Measurements from ENCODE around the gene BLOC1S1.

DNA sequence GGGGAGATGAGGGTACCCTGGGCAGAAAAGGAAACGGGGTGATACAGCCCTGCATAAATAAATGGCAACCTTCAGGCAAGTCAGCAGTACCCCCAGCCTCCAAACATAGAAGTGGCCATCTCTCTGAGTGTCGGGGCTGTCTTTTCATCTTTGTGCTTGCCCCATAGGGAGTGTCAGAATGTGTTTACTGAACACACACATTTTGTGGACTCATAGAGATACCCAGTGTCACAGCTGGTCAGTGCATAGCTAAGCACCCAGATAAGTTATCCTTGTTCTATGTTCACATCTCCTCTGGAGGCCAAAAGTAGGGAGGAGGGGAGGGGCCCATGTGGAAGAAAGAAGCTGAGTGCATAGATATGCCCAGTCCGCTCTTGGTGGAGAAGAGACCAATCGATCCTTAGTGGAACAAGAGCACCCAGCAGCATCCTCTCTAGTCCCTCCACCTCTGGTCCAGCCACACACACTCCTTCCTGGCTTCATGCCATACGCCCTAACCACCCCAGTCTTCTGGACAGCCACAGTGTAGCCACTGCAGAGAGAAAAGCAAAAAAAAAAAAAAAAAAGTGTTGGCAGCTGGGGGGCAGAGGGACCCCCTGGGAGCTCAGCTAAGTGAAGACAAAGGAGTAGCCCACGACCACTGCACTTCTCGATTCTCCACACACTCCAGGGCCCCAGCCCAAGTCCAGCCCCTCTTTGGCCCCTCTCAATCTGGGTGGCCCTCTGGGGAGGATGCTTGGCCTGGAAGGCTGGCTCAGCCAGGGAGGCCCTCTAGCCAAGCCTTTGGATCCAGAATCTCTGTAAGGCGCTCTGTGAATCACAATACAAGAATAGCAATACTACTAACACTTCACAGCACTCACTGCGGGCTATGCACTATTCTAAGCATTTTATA lies 10.8 kb upstream of the BLOC1S1 start:
- TF ChIP-seq, protein P1, sequence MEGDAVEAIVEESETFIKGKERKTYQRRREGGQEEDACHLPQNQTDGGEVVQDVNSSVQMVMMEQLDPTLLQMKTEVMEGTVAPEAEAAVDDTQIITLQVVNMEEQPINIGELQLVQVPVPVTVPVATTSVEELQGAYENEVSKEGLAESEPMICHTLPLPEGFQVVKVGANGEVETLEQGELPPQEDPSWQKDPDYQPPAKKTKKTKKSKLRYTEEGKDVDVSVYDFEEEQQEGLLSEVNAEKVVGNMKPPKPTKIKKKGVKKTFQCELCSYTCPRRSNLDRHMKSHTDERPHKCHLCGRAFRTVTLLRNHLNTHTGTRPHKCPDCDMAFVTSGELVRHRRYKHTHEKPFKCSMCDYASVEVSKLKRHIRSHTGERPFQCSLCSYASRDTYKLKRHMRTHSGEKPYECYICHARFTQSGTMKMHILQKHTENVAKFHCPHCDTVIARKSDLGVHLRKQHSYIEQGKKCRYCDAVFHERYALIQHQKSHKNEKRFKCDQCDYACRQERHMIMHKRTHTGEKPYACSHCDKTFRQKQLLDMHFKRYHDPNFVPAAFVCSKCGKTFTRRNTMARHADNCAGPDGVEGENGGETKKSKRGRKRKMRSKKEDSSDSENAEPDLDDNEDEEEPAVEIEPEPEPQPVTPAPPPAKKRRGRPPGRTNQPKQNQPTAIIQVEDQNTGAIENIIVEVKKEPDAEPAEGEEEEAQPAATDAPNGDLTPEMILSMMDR (IDR thresholded peaks at IDR 0.05) = no peak
- no peak for TF ChIP-seq POLR2A (IDR thresholded peaks at IDR 0.05)

Data from uterus (tissue), 2 donors.